NCI-H748 treated with DMSO at 0.1 percent for 48 hours (cell line): Measurements from ENCODE around the gene GLTPD2.
"Not testable (repeated sequence)": the region's sequence is repeated elsewhere in the genome, so short reads cannot be mapped to it uniquely, and the experiment has no call there.

ENCODE experiments used
- DNase-seq: peaks from one replicate; lab custom pipeline; 2025; lab: John Stamatoyannopoulos, UW

Gene GLTPD2

DNA sequence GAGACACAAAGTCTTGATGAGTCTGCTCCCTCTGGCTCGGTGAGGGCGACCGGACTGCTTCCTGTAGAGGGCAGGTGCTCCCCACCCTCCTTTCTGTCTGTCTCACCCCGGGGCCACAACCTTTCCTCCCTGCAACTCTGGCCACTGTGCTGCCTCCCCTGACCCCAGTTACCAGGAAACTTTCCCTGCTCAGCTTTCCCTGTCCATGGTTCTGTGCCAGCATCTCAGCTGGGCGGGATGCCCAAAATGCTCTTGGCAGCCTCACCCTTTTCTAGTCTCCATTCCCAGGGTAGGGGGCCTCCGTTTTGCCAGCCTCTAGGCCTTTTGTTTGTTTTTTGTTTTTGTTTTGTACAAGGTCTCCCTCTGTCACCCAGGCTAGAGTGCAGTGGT is 19.6 kb downstream of the GLTPD2 start:
- no peak for DNase-seq

- no peak for DNase-seq
These were observed 22.0 kb downstream of the GLTPD2 start for GRCh38 chr17:4810696-4811290.

GRCh38 chr17:4811471-4811870 is 22.7 kb downstream of the GLTPD2 start:
- DNase-seq, result no peak

- DNase-seq, result no peak
These were observed 23.9 kb downstream of the GLTPD2 start for GRCh38 chr17:4812690-4813089.

- no peak for DNase-seq
These were observed 26.4 kb downstream of the GLTPD2 start for GRCh38 chr17:4815043-4815675.

- DNase-seq, result no peak
These were observed 28.1 kb downstream of the GLTPD2 start for GRCh38 chr17:4816826-4817225.

- DNase-seq, result no peak
These were observed 29.5 kb downstream of the GLTPD2 start for GRCh38 chr17:4818276-4818675.

- no peak for DNase-seq
These were observed 34.1 kb downstream of the GLTPD2 start for GRCh38 chr17:4822835-4823234.

DNA sequence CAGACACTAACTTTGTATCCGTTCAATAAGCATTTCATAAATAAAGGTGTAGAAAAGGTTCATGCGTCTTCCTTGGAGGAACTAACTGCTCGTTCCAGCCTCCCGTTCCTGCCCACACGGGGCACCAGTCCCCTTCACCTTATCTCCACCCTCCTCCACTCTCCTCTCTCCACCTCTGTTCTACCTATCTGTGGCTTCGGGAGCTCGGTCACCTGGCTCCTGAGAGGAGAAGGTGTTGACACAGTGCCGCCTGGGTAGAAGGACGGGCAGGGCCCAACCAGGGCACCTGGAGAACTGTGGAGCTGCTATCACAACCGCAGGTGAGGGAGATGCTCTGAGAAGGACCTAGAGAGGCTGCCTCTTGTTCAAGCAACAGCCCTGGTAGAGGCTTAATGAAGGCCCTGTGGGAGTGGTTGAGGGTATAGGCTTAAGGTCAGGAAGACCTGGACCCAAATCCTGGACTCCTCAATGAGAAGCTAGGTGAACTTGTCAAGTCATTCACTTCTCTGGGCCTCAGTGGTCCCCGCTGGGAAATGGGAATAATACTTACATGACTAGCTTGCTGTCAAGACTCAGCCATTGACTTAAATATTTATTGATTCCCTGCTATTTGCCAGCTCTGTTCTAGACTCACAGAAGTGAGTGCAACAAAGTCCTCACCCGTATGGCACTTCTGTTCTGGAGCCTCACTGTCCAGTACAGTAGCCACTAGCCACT is 34.8 kb downstream of the GLTPD2 start:
- no peak for DNase-seq

DNA sequence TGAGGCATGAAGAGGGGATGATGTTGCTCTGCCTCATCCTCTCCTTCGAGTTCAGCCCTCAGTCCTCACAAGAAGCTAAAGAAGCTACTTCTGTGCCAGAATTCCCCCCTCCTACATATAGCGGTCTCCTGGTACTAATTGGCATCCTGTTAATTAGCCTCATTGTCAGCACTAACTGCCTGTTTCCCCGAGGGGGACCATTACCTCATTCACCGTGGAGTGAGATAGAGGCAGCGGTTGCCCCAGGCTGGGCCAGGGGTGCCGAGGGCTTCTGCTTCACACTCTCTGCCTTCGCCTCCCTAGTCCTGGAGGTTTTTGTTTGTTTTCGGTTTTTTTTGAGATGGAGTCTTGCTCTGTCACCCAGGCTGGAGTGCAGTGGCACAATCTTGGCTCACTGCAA is 38.6 kb downstream of the GLTPD2 start:
- DNase-seq, result no peak

DNA sequence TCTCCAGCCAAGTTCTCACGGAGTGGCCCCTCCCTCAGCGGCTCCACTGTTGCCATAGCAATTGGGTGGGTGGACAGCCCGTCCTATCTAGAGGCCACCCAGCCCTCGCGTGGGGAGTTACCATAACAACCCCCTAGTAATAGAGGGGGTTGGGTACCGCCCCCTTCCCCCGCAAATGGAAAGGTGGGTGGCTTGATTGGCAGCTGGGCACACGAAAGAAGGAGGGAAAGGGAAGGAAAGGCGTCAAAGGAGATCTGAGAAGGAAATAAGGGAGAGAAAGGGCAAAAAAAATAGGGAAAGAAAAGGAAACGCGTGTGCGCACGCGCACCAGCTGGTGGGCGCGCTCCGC is 44.0 kb downstream of the GLTPD2 start:
- not testable (repeated sequence) for DNase-seq

GRCh38 chr17:4833178-4833940 is 44.6 kb downstream of the GLTPD2 start, which contains the start of gene MINK1:
TSS of gene MINK1 (plus strand) at chr17:4833340. CDS start at chr17:4833584, 244 bp downstream.
- DNase-seq, result peak; percentile 90

GRCh38 chr17:4833941-4834680 is 45.3 kb downstream of the GLTPD2 start:
- DNase-seq, result no peak

DNA sequence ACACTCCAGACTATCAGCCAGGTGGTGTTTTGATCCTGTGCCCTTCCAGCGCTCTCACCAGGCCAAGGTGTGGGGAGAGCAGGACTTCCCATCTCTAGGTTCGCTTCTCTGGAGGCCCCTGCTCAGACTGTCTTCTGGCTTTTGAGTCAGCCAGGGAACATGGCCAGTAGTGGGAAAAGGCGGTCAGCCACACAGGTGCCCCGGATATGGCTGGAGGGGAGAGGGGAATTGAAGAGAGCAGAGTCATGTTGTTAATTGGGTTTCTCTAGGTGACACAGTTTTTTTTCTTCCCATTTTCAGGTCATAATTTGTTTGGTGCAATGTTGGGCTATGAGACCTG is 45.9 kb downstream of the GLTPD2 start:
- DNase-seq, result no peak

DNA sequence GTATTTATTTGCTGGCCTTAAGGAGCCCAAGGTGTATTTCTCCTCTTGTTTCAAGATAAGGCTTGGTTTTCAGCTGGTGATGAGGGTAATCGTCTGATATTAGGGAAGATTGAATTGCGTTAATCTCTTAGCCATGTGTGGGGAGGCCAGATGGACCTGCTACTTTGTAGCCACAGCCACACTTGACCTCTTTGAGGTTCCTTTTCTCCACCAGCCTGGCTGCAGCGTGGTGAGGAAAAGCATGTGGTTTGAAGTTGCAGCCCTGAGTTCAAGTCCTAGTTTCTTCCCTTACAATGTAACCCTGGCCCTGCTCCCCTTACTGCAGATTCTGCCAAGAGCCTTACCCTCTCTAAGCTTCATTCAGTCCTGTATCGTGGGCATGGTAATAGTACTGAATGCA is 47.5 kb downstream of the GLTPD2 start:
- DNase-seq, result no peak

- no peak for DNase-seq
These were observed 48.9 kb downstream of the GLTPD2 start for GRCh38 chr17:4837471-4838308.

DNA sequence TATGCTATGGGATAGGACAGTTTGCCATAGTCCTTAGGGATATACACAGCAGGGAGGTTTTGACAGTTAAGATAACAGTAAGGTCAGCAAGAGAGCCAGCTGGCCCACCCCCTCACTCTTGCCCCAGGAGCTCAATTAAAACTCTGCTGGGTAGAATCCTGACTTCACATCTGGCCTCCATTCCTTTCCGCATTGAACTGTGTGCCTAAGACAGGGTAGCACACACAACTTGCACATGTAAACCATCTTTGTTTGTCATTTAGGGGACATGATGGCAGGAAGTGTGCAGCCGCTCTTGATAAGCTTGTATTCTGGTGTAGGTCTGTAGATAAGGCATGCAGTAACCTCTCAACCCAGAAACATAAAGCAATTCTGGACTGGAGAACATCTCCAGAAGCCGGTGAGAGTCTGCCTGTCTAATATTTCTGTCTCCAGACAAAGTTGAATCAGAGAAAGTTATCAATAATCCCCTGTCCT is 49.6 kb downstream of the GLTPD2 start:
- no peak for DNase-seq

- no peak for DNase-seq
These were observed 50.5 kb downstream of the GLTPD2 start for GRCh38 chr17:4839221-4839620.
